GM23338 (cell line): ENCODE data around the gene CFAP251. TPM values are rescaled to one million over a fixed set of nuclear protein-coding genes. Genes with fewer than 3 reads are reported as not detected.

Experiments used
- ATAC-seq: fragments of 200-7000 bp; cut with Tn5 transposase; 3 replicates; pipeline ENCODE4 v1.9.1; 2020
- DNase-seq: peaks from one replicate; pipeline ENCODE4 v3.0.0-alpha.2; 2015; ENCODE audit warnings: low spot score
- H2AFZ ChIP-seq: fragments of 200-600 bp; sonication (generic); 2 replicates; pipeline ENCODE4 v1.8.0; 2016; ENCODE audit warnings: antibody characterized with exemption, mild to moderate bottlenecking, moderate library complexity
- H3F3A ChIP-seq: fragments of 200-600 bp; sonication (generic); replicated peaks from 2 replicates; pipeline ENCODE4 v1.8.0; 2017; ENCODE audit warnings: antibody characterized with exemption, mixed run types, low read depth
- H3K27ac ChIP-seq: fragments of 200-600 bp; sonication (generic); 2 replicates; pipeline ENCODE4 v1.6.1; 2016; ENCODE audit warnings: low read depth
- H3K27me3 ChIP-seq: fragments of 200-600 bp; sonication (generic); 2 replicates; pipeline ENCODE4 v1.8.0; 2016; ENCODE audit warnings: mild to moderate bottlenecking, mixed run types, moderate library complexity; ENCODE audit not compliant: insufficient read depth
- H3K36me3 ChIP-seq: fragments of 200-600 bp; sonication (generic); 2 replicates; pipeline ENCODE4 v1.8.0; 2016; ENCODE audit warnings: mild to moderate bottlenecking; ENCODE audit not compliant: insufficient read depth
- H3K4me1 ChIP-seq: fragments of 200-600 bp; sonication (generic); 2 replicates; pipeline ENCODE4 v1.8.0; 2016; ENCODE audit warnings: mild to moderate bottlenecking, moderate library complexity; ENCODE audit not compliant: insufficient read depth
- H3K4me2 ChIP-seq: fragments of 200-600 bp; sonication (generic); 2 replicates; pipeline ENCODE4 v1.7.1; 2017; ENCODE audit warnings: mixed run types
- H3K4me3 ChIP-seq: fragments of 200-600 bp; sonication (generic); 2 replicates; pipeline ENCODE4 v1.6.1; 2016; ENCODE audit warnings: mixed run types
- H3K79me2 ChIP-seq: fragments of 200-600 bp; sonication (generic); replicated peaks from 2 replicates; pipeline ENCODE4 v1.8.0; 2017; ENCODE audit warnings: mild to moderate bottlenecking; ENCODE audit not compliant: insufficient read depth
- H3K9me2 ChIP-seq: fragments of 200-600 bp; sonication (generic); 2 replicates; pipeline ENCODE4 v1.8.0; 2017; ENCODE audit not compliant: insufficient read depth
- H4K20me1 ChIP-seq: fragments of 200-600 bp; sonication (generic); replicated peaks from 2 replicates; pipeline ENCODE4 v1.8.0; 2017; ENCODE audit warnings: mild to moderate bottlenecking; ENCODE audit not compliant: insufficient read depth
- H3K27ac Mint-ChIP-seq: 2 replicates; pipeline ENCODE4 v1.8.0; 2020; ENCODE audit warnings: inconsistent platforms, mild to moderate bottlenecking, moderate library complexity, mixed read lengths
- H3K27me3 Mint-ChIP-seq: 3 replicates; pipeline ENCODE4 v1.8.0; 2022; ENCODE audit warnings: low read depth, mild to moderate bottlenecking, moderate library complexity, mixed read lengths, inconsistent platforms; ENCODE audit not compliant: insufficient read depth, poor library complexity
- H3K36me3 Mint-ChIP-seq: 3 replicates; pipeline ENCODE4 v1.8.0; 2021; ENCODE audit warnings: low read depth, mild to moderate bottlenecking, inconsistent platforms, moderate library complexity, mixed read lengths
- H3K4me1 Mint-ChIP-seq: 3 replicates; pipeline ENCODE4 v1.8.0; 2020; ENCODE audit warnings: mild to moderate bottlenecking, inconsistent platforms, mixed read lengths
- H3K4me3 Mint-ChIP-seq: 3 replicates; pipeline ENCODE4 v1.8.0; 2021; ENCODE audit warnings: moderate library complexity, mild to moderate bottlenecking, inconsistent platforms, mixed read lengths
- H3K9me3 Mint-ChIP-seq: 3 replicates; pipeline ENCODE4 v1.8.0; 2020; ENCODE audit warnings: moderate library complexity, mild to moderate bottlenecking, inconsistent platforms, mixed read lengths
- CREB1 ChIP-seq: fragments of 250-450 bp; sonication (Bioruptor Pico); IDR thresholded peaks from 2 replicates; pipeline ENCODE4 v1.5.0; 2020; ENCODE audit warnings: low read depth, mild to moderate bottlenecking, moderate library complexity
- EZH2 ChIP-seq: fragments of 200-600 bp; sonication (generic); IDR thresholded peaks from one replicate; pipeline ENCODE4 v1.8.0; 2017; ENCODE audit warnings: antibody characterized with exemption, mild to moderate bottlenecking, low read depth; ENCODE audit not compliant: unreplicated experiment
- EZH2phosphoT487 ChIP-seq: fragments of 200-600 bp; sonication (generic); IDR thresholded peaks from one replicate; pipeline ENCODE4 v1.8.1; 2018; ENCODE audit warnings: antibody characterized with exemption; ENCODE audit not compliant: unreplicated experiment
- JUNB ChIP-seq: IDR thresholded peaks from one replicate; pipeline ENCODE4 v1.6.1; 2016; ENCODE audit warnings: antibody characterized with exemption; ENCODE audit not compliant: unreplicated experiment
- NANOG ChIP-seq: IDR thresholded peaks from 2 replicates; pipeline ENCODE4 v1.6.1; 2016; ENCODE audit warnings: antibody characterized with exemption, borderline replicate concordance
- POLR2AphosphoS5 ChIP-seq: IDR thresholded peaks from 2 replicates; pipeline ENCODE4 v1.6.1; 2016; ENCODE audit warnings: antibody characterized with exemption, low read depth
- STAT1 ChIP-seq: IDR thresholded peaks from one replicate; pipeline ENCODE4 v1.6.1; 2016; ENCODE audit warnings: antibody characterized with exemption; ENCODE audit not compliant: unreplicated experiment
- ZNF114 ChIP-seq: fragments of 250-450 bp; sonication (Bioruptor Pico); IDR thresholded peaks from 2 replicates; pipeline ENCODE4 v1.5.0; 2020; ENCODE audit warnings: mild to moderate bottlenecking, moderate library complexity
- ZNF331 ChIP-seq: fragments of 250-450 bp; sonication (Bioruptor Pico); IDR thresholded peaks from 2 replicates; pipeline ENCODE4 v1.5.0; 2020; ENCODE audit warnings: low read depth, mild to moderate bottlenecking, moderate library complexity
- polyA plus RNA-seq: library from polyadenylated mRNA; unstranded; fragments of >200 nt; fragmentation: Nextera tagmentation; extraction: Ambion mirVana; gene quantifications from 2 replicates; pipeline ENCODE4 v1.2.1, GENCODE V29; 2016
- total RNA-seq: library from RNA; depleted of rRNA; stranded (reverse); fragments of >200 nt; shearing (Covaris generic); gene quantifications from 2 replicates; pipeline ENCODE4 v1.2.3, GENCODE V29; 2014
- TF ChIP-seq, protein P1 (sequence below): IDR thresholded peaks from 2 replicates; pipeline ENCODE4 v1.6.1; 2016; ENCODE audit warnings: antibody characterized with exemption
- TF ChIP-seq, protein P2 (sequence below): IDR thresholded peaks from one replicate; pipeline ENCODE4 v1.6.1; 2018; ENCODE audit warnings: antibody characterized with exemption; ENCODE audit not compliant: unreplicated experiment
- TF ChIP-seq, protein P3 (sequence below), 2 experiments: fragments of 200-600 bp in 1 of 2; sonication (generic) in 1 of 2; conservative IDR thresholded peaks; 2 replicates each; pipeline versions ENCODE4 v1.5.1 to v1.6.1; 2016 to 2017; ENCODE audit warnings: antibody characterized with exemption in 2 of 2, low read depth in 2 of 2, mild to moderate bottlenecking in 2 of 2, moderate library complexity in 1 of 2
- TF ChIP-seq, protein P4 (sequence below): fragments of 250-450 bp; sonication (Bioruptor Pico); IDR thresholded peaks from 2 replicates; pipeline ENCODE4 v1.5.0; 2020; ENCODE audit warnings: mild to moderate bottlenecking, moderate library complexity

The CFAP251 gene
- total and polyA plus RNA-seq, 2 experiments from 2014 or later = 1.4 to 2.5 TPM

DNA sequence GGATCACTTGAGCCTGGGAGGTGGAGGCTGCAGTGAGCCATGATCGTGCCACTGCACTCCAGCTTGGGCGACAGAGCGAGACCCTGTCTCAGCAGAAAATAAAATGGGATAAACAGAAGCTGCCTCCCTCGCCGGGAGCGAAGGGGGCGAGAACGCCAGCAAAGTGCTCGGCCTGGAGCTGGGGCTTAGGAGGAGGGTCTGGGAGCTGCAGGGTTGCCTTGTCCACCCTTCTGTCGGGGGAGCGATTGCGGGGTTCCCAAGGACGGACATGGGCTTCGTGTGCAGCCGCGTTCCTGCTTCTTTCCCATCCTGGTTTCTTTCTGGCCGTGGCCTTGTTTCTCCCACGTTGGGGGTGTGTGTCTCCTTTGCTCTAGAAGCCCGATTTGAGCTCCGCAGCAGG, 132.3 kb downstream of the CFAP251 start:
- Histone ChIP-seq H3K4me3 (no peak overlapping the region), H3K4me1 (no peaks in the 10 kb centered on the region), H4K20me1 (no peaks in the 10 kb centered on the region), H3K79me2 (no peaks in the 10 kb centered on the region), H3K4me2 (no peak overlapping the region), H3K27ac (no peak overlapping the region), H3F3A (no peaks in the 10 kb centered on the region), H2AFZ (no peak overlapping the region), H3K9me2 (no peaks in the 10 kb centered on the region), H3K27me3 (no peaks in the 10 kb centered on the region), H3K36me3 (no peaks in the 10 kb centered on the region)
- peaks cover 7% of the 10 kb centered on the region for H3K27me3 Mint-ChIP-seq
- H3K4me1 Mint-ChIP-seq = peaks cover 6% of the 10 kb centered on the region; the same call in 2 of the 3 replicates
- ATAC-seq (no peak), DNase-seq (no peak)
- TF ChIP-seq, protein P1, sequence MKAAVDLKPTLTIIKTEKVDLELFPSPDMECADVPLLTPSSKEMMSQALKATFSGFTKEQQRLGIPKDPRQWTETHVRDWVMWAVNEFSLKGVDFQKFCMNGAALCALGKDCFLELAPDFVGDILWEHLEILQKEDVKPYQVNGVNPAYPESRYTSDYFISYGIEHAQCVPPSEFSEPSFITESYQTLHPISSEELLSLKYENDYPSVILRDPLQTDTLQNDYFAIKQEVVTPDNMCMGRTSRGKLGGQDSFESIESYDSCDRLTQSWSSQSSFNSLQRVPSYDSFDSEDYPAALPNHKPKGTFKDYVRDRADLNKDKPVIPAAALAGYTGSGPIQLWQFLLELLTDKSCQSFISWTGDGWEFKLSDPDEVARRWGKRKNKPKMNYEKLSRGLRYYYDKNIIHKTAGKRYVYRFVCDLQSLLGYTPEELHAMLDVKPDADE = no peak
- TF ChIP-seq STAT1 = no peak
- no peak for TF ChIP-seq EZH2
- no peak for TF ChIP-seq JUNB
- TF ChIP-seq, protein P2, sequence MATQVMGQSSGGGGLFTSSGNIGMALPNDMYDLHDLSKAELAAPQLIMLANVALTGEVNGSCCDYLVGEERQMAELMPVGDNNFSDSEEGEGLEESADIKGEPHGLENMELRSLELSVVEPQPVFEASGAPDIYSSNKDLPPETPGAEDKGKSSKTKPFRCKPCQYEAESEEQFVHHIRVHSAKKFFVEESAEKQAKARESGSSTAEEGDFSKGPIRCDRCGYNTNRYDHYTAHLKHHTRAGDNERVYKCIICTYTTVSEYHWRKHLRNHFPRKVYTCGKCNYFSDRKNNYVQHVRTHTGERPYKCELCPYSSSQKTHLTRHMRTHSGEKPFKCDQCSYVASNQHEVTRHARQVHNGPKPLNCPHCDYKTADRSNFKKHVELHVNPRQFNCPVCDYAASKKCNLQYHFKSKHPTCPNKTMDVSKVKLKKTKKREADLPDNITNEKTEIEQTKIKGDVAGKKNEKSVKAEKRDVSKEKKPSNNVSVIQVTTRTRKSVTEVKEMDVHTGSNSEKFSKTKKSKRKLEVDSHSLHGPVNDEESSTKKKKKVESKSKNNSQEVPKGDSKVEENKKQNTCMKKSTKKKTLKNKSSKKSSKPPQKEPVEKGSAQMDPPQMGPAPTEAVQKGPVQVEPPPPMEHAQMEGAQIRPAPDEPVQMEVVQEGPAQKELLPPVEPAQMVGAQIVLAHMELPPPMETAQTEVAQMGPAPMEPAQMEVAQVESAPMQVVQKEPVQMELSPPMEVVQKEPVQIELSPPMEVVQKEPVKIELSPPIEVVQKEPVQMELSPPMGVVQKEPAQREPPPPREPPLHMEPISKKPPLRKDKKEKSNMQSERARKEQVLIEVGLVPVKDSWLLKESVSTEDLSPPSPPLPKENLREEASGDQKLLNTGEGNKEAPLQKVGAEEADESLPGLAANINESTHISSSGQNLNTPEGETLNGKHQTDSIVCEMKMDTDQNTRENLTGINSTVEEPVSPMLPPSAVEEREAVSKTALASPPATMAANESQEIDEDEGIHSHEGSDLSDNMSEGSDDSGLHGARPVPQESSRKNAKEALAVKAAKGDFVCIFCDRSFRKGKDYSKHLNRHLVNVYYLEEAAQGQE = no peak
- TF ChIP-seq ZNF114 (CRISPR knock-in tag) = no peak
- TF ChIP-seq EZH2phosphoT487 = no peak
- TF ChIP-seq ZNF331 (CRISPR knock-in tag) = no peak
- TF ChIP-seq, protein P3, sequence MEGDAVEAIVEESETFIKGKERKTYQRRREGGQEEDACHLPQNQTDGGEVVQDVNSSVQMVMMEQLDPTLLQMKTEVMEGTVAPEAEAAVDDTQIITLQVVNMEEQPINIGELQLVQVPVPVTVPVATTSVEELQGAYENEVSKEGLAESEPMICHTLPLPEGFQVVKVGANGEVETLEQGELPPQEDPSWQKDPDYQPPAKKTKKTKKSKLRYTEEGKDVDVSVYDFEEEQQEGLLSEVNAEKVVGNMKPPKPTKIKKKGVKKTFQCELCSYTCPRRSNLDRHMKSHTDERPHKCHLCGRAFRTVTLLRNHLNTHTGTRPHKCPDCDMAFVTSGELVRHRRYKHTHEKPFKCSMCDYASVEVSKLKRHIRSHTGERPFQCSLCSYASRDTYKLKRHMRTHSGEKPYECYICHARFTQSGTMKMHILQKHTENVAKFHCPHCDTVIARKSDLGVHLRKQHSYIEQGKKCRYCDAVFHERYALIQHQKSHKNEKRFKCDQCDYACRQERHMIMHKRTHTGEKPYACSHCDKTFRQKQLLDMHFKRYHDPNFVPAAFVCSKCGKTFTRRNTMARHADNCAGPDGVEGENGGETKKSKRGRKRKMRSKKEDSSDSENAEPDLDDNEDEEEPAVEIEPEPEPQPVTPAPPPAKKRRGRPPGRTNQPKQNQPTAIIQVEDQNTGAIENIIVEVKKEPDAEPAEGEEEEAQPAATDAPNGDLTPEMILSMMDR (conservative IDR thresholded peaks at IDR 0.05; ENCODE audit: low read depth in 2 of 2) = no peak
- no peak for TF ChIP-seq POLR2AphosphoS5
- TF ChIP-seq, protein P4, sequence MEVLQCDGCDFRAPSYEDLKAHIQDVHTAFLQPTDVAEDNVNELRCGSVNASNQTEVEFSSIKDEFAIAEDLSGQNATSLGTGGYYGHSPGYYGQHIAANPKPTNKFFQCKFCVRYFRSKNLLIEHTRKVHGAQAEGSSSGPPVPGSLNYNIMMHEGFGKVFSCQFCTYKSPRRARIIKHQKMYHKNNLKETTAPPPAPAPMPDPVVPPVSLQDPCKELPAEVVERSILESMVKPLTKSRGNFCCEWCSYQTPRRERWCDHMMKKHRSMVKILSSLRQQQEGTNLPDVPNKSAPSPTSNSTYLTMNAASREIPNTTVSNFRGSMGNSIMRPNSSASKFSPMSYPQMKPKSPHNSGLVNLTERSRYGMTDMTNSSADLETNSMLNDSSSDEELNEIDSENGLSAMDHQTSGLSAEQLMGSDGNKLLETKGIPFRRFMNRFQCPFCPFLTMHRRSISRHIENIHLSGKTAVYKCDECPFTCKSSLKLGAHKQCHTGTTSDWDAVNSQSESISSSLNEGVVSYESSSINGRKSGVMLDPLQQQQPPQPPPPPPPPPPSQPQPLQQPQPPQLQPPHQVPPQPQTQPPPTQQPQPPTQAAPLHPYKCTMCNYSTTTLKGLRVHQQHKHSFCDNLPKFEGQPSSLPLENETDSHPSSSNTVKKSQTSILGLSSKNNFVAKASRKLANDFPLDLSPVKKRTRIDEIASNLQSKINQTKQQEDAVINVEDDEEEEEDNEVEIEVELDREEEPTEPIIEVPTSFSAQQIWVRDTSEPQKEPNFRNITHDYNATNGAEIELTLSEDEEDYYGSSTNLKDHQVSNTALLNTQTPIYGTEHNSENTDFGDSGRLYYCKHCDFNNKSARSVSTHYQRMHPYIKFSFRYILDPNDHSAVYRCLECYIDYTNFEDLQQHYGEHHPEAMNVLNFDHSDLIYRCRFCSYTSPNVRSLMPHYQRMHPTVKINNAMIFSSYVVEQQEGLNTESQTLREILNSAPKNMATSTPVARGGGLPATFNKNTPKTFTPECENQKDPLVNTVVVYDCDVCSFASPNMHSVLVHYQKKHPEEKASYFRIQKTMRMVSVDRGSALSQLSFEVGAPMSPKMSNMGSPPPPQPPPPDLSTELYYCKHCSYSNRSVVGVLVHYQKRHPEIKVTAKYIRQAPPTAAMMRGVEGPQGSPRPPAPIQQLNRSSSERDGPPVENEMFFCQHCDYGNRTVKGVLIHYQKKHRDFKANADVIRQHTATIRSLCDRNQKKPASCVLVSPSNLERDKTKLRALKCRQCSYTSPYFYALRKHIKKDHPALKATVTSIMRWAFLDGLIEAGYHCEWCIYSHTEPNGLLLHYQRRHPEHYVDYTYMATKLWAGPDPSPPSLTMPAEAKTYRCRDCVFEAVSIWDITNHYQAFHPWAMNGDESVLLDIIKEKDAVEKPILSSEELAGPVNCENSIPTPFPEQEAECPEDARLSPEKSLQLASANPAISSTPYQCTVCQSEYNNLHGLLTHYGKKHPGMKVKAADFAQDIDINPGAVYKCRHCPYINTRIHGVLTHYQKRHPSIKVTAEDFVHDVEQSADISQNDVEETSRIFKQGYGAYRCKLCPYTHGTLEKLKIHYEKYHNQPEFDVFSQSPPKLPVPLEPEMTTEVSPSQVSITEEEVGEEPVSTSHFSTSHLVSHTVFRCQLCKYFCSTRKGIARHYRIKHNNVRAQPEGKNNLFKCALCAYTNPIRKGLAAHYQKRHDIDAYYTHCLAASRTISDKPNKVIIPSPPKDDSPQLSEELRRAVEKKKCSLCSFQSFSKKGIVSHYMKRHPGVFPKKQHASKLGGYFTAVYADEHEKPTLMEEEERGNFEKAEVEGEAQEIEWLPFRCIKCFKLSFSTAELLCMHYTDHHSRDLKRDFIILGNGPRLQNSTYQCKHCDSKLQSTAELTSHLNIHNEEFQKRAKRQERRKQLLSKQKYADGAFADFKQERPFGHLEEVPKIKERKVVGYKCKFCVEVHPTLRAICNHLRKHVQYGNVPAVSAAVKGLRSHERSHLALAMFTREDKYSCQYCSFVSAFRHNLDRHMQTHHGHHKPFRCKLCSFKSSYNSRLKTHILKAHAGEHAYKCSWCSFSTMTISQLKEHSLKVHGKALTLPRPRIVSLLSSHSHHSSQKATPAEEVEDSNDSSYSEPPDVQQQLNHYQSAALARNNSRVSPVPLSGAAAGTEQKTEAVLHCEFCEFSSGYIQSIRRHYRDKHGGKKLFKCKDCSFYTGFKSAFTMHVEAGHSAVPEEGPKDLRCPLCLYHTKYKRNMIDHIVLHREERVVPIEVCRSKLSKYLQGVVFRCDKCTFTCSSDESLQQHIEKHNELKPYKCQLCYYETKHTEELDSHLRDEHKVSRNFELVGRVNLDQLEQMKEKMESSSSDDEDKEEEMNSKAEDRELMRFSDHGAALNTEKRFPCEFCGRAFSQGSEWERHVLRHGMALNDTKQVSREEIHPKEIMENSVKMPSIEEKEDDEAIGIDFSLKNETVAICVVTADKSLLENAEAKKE = no peak
- no peak for TF ChIP-seq CREB1
- TF ChIP-seq NANOG = no peak
- no peaks in the 10 kb centered on the region; the same call in 2 of the 3 replicates for H3K9me3 Mint-ChIP-seq
- no peak overlapping the region for H3K4me3 Mint-ChIP-seq
- peaks cover 29% of the 10 kb centered on the region; the same call in 2 of the 3 replicates for H3K36me3 Mint-ChIP-seq
- H3K27ac Mint-ChIP-seq = no peak overlapping the region
